ENCODE measurements around the gene GCNT2. TPM values are rescaled to one million over a fixed set of nuclear protein-coding genes. Genes with fewer than 3 reads are reported as not detected.
"Not testable (repeated sequence)": the region's sequence is repeated elsewhere in the genome, so short reads cannot be mapped to it uniquely, and the experiment has no call there.

GCNT2 gene
- total RNA-seq, 1 donor from 2014 or later = 32.2 TPM

DNA sequence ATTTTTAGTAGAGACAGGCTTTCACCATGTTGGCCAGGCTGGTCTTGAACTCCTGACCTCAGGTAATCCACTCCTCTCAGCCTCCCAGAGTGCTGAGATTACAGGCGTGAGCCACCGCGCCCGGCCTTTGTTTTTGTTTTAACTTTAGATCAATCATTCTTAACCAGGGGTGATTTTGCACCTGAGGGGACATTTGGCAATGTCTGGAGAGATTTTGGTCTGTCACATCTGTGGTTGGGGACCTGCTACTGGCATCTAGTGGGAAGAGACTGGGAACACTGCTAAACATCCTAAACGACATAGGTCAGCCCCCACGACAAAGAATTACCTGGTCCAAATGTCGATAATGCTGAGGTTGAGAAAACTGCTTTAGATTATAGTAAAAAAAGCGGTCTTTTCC, 91.0 kb downstream of the GCNT2 start:
- Histone ChIP-seq H3K9me3 (no peaks in the 10 kb centered on the region), H3K27me3 (ENCODE audit: low read depth) (no peaks in the 10 kb centered on the region), H3K27ac (no peak overlapping the region), H3K4me1 (peaks cover 7% of the 10 kb centered on the region), H3K4me3 (no peak overlapping the region), H3K36me3 (no peaks in the 10 kb centered on the region)
- ATAC-seq (no peak), DNase-seq (no peak)
- TF ChIP-seq, protein P1, sequence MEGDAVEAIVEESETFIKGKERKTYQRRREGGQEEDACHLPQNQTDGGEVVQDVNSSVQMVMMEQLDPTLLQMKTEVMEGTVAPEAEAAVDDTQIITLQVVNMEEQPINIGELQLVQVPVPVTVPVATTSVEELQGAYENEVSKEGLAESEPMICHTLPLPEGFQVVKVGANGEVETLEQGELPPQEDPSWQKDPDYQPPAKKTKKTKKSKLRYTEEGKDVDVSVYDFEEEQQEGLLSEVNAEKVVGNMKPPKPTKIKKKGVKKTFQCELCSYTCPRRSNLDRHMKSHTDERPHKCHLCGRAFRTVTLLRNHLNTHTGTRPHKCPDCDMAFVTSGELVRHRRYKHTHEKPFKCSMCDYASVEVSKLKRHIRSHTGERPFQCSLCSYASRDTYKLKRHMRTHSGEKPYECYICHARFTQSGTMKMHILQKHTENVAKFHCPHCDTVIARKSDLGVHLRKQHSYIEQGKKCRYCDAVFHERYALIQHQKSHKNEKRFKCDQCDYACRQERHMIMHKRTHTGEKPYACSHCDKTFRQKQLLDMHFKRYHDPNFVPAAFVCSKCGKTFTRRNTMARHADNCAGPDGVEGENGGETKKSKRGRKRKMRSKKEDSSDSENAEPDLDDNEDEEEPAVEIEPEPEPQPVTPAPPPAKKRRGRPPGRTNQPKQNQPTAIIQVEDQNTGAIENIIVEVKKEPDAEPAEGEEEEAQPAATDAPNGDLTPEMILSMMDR (IDR thresholded peaks at IDR 0.05) = no peak
- intact Hi-C loops (cut with DNase I) = no loop called here

- TF ChIP-seq, protein P1 (IDR thresholded peaks at IDR 0.05) = no peak
- Histone ChIP-seq H3K9me3 (no peaks in the 10 kb centered on the region), H3K4me3 (no peak overlapping the region), H3K36me3 (no peaks in the 10 kb centered on the region), H3K4me1 (peaks cover 7% of the 10 kb centered on the region), H3K27me3 (ENCODE audit: low read depth) (no peaks in the 10 kb centered on the region), H3K27ac (no peak overlapping the region)
- DNase-seq (no peak), ATAC-seq (peak in 1 of 2 donors; percentile 46)
- intact Hi-C loops (cut with DNase I) = no loop called here
Measured at GRCh38 chr6:10613077-10613476, 91.9 kb downstream of the GCNT2 start.

GRCh38 chr6:10613723-10614122, 92.6 kb downstream of the GCNT2 start:
- ATAC-seq (no peak), DNase-seq (no peak)
- no peaks in the 10 kb centered on the region for H3K36me3 ChIP-seq
- H3K9me3 ChIP-seq = no peaks in the 10 kb centered on the region
- H3K27ac ChIP-seq = no peak overlapping the region
- peaks cover 7% of the 10 kb centered on the region for H3K4me1 ChIP-seq
- no peaks in the 10 kb centered on the region for H3K27me3 ChIP-seq (ENCODE audit: low read depth)
- no peak overlapping the region for H3K4me3 ChIP-seq
- TF ChIP-seq, protein P1 (IDR thresholded peaks at IDR 0.05) = no peak
- intact Hi-C loops (cut with DNase I) = no loop called here

DNA sequence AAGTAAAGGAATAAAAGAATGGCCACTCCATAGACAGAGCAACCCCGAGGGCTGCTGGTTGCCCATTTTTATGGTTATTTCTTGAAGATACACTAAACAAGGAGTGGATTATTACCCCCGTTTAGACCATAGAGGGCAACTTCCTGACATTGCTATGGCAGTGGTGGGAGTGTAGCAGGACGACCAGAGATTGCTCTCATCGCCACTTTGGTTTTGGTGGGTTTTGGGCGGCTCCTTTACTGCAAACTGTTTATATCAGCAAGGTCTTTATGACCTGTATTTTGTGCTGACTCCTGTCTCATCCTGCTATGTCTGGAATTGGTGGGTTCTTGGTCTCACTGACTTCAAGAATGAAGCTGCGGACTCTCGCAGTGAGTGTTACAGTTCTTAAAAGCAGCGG, 94.5 kb downstream of the GCNT2 start:
- ATAC-seq = no peak
- intact Hi-C loops (cut with DNase I) = no loop called here
- H3K9me3 ChIP-seq = no peaks in the 10 kb centered on the region

DNA sequence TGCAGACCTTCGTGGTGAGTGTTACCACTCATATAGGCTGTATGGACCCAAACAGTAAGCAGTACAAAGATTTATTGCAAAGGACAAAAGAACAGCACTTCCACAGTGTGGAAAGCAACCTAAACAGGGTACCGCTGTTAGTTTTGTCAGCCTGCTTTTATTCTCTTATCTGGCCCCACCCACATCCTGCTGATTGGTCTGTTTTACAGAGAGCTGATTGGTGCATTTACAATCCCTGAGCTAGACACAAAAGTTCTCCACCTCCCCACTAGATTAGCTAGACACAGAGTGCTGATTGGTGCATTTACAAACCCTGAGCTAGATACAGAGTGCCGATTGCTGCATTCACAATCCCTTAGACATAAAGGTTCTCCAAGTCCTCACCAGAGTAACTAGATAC, 95.1 kb downstream of the GCNT2 start:
- H3K4me1 ChIP-seq; DNase-seq; intact Hi-C loops (cut with DNase I); H3K4me3 ChIP-seq; H3K27me3 ChIP-seq (ENCODE audit: low read depth); H3K36me3 ChIP-seq; H3K27ac ChIP-seq; ATAC-seq; H3K9me3 ChIP-seq: not testable (repeated sequence)

More for the DNA sequence above, 94.5 kb downstream of the GCNT2 start:
- DNase-seq = no peak
- H3K27me3 ChIP-seq (ENCODE audit: low read depth) = no peaks in the 10 kb centered on the region
- no peaks in the 10 kb centered on the region for H3K36me3 ChIP-seq
- peaks cover 7% of the 10 kb centered on the region for H3K4me1 ChIP-seq
- H3K27ac ChIP-seq = no peak overlapping the region
- TF ChIP-seq, protein P1 (IDR thresholded peaks at IDR 0.05) = no peak
- H3K4me3 ChIP-seq = no peak overlapping the region

DNA sequence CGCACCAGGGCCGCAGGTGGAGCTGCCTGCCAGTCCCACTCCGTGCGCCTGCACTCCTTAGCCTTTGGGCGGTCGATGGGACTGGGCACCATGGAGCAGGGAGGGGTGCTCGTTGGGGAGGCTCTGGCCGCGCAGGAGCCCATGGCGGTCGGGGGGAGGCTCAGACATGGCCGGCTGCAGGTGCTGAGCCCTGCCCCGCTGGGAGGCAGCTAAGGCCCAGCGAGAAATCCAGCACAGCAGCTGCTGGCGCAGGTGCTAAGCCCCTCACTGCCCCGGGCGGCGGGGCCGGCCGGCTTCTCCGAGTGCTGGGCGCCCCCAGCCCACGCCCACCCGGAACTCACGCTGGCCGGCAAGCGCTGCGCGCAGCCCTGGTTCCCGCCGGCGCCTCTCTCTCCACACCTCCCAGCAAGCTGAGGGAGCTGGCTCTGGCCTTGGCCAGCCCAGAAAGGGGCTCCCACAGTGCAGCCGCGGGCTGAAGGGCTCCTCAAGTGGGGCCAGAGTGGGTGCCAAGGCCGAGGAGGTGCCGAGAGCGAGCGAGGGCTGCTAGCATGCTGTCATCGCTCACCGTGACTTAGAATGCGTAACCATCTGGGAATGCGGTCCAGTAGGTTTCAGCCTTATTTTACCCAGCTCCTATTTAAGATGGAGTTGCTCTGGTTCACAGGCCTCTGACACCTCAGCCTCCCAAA, 96.0 kb downstream of the GCNT2 start:
- intact Hi-C loops (cut with DNase I) = no loop called here
- ATAC-seq = peak; percentile 45 to 82
- peak; percentile 58 for DNase-seq

More for the DNA sequence above, 96.0 kb downstream of the GCNT2 start:
- H3K4me3 ChIP-seq = no peak overlapping the region
- H3K9me3 ChIP-seq = no peaks in the 10 kb centered on the region
- peaks cover 12% of the 10 kb centered on the region for H3K36me3 ChIP-seq
- TF ChIP-seq, protein P1 (IDR thresholded peaks at IDR 0.05) = no peak
- H3K27ac ChIP-seq = no peak overlapping the region
- H3K27me3 ChIP-seq (ENCODE audit: low read depth) = no peaks in the 10 kb centered on the region
- H3K4me1 ChIP-seq = peaks cover 7% of the 10 kb centered on the region

All from lower lobe of right lung (tissue), 2 donors.